Measurements from ENCODE around the gene CCR6. TPM values are rescaled to one million over a fixed set of nuclear protein-coding genes. Genes with fewer than 3 reads are reported as not detected.

CCR6 gene
- total and polyA plus RNA-seq, 2 donors, result 0.20 TPM; not detected in 1

DNA sequence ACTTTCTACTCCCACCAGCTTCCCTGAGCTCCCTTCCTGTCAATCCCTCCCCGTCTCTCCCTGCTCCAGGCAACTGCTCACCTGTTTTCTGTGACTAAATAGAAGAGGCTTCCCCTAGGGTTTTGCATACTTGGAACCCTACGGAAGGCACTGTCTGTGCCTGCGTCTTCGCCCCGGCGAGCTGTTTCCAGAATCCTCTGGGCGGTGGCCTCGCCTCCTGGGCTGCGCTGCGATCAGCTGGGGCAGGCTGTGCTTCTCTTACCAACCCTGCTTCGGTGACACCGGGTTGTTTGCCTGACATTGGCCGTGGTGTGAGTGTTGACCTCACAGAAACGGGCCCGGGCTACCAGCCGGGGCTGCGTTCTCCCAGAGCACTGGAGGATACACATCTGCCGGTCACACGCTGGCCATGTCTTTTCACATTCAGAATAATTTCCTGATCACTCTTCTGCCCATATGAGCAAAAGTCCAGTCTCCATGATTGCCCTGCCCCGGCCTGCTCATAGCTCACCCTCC is 29.4 kb upstream of the CCR6 start:
- H3K4me1 ChIP-seq (ENCODE audit: insufficient read depth), result no peaks in the 10 kb centered on the region
- no peak overlapping the region for H3K27ac ChIP-seq (ENCODE audit: low read depth)
- H3K4me3 ChIP-seq (ENCODE audit: low read depth, low read length), result no peak overlapping the region
- 96% methylated on average over 20 of the region's 20 CpGs for WGBS
- no peaks in the 10 kb centered on the region for H3K36me3 ChIP-seq (ENCODE audit: insufficient read depth)
- no peak for DNase-seq (ENCODE audit: extremely low spot score)

GRCh38 chr6:167093922-167094432 is 28.9 kb upstream of the CCR6 start:
- 78% methylated on average over 28 of the region's 28 CpGs for WGBS
- no peaks in the 10 kb centered on the region for H3K4me1 ChIP-seq (ENCODE audit: insufficient read depth)
- H3K27ac ChIP-seq (ENCODE audit: low read depth), result no peak overlapping the region
- H3K4me3 ChIP-seq (ENCODE audit: low read depth, low read length), result no peak overlapping the region
- DNase-seq (ENCODE audit: extremely low spot score), result no peak
- H3K36me3 ChIP-seq (ENCODE audit: insufficient read depth), result no peaks in the 10 kb centered on the region

- Histone ChIP-seq H3K4me1 (ENCODE audit: insufficient read depth) (no peaks in the 10 kb centered on the region), H3K36me3 (ENCODE audit: insufficient read depth) (no peaks in the 10 kb centered on the region), H3K27ac (ENCODE audit: low read depth) (no peak overlapping the region), H3K4me3 (ENCODE audit: low read depth, low read length) (no peak overlapping the region)
- no peak for DNase-seq (ENCODE audit: extremely low spot score)
- WGBS, result 69% methylated on average over 12 of the region's 12 CpGs
Observed at GRCh38 chr6:167094436-167094819, 28.5 kb upstream of the CCR6 start.

- no peak for DNase-seq (ENCODE audit: extremely low spot score)
- 78% methylated on average over 4 of the region's 4 CpGs for WGBS
- Histone ChIP-seq H3K27ac (ENCODE audit: low read depth) (no peak overlapping the region), H3K4me3 (ENCODE audit: low read depth, low read length) (no peak overlapping the region), H3K4me1 (ENCODE audit: insufficient read depth) (no peaks in the 10 kb centered on the region), H3K36me3 (ENCODE audit: insufficient read depth) (no peaks in the 10 kb centered on the region)
Observed at GRCh38 chr6:167094820-167095637, 27.9 kb upstream of the CCR6 start.

GRCh38 chr6:167095888-167096287 is 27.0 kb upstream of the CCR6 start:
- Histone ChIP-seq H3K36me3 (ENCODE audit: insufficient read depth) (no peaks in the 10 kb centered on the region), H3K4me3 (ENCODE audit: low read depth, low read length) (no peak overlapping the region), H3K4me1 (ENCODE audit: insufficient read depth) (no peaks in the 10 kb centered on the region), H3K27ac (ENCODE audit: low read depth) (no peak overlapping the region)
- WGBS, result 96% methylated on average over 2 of the region's 2 CpGs
- no peak for DNase-seq (ENCODE audit: extremely low spot score)

DNA sequence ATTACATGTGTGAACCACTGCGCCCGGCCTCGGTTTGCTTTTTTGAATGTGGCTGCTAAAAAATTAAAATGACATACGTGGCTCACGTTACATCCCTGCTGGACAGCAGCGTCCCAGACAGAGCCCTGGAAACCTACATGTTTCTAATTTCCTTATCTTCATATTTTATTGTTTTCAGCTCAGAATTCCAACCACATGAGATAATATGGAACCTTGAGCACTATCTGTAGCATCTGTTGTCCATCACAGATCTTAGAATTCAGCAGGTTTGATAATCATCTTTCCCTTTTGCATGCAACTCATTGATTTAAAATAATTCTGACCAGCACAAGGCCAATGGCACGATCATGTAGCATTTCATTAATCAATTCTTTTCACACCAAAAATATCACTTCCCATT is 25.9 kb upstream of the CCR6 start:
- no peak overlapping the region for H3K27ac ChIP-seq (ENCODE audit: low read depth)
- H3K4me3 ChIP-seq (ENCODE audit: low read depth, low read length), result no peak overlapping the region
- no peaks in the 10 kb centered on the region for H3K4me1 ChIP-seq (ENCODE audit: insufficient read depth)
- 76% methylated on average over 7 of the region's 7 CpGs for WGBS
- no peaks in the 10 kb centered on the region for H3K36me3 ChIP-seq (ENCODE audit: insufficient read depth)
- DNase-seq (ENCODE audit: extremely low spot score), result no peak

DNA sequence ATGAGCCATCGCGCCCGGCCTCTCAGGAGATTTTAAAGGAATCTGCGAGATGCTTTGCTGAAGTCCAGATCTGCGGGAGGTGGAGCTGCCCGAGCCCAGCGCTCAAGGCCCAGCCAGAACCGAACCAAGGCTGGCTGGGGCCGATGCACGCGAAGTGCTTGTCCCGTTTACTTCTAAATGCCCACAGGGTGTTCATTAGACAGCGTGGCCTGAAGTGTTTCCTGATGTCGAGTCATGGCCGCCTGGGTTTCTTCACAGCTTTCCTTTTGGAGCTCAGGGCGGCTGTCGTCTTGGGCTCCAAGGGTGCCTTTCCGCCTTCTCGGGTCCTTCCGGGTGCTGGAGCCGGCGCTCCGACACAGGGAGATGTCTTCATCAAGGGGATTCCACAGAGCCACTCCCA is 25.1 kb upstream of the CCR6 start:
- no peak overlapping the region for H3K27ac ChIP-seq (ENCODE audit: low read depth)
- DNase-seq (ENCODE audit: extremely low spot score), result no peak
- WGBS, result 94% methylated on average over 23 of the region's 23 CpGs

DNA sequence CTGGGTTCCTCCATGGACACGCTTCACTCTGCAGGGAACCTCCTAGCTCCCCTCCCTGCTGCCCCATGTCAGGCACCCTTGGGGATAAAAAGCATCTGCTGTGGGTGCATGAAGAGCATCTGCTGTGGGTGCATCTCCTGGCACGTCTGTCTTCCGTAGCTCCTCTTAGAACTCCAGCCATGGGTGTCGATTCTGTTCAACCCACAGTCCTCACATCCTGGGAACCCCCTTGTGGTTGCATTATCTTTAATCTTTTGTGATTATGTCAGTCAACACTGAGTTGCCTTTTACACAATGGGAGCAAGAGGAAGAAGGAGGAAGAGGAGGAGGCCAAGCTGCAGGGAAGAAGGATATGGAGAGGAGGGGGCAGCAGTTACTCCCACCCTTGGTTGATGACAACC is 24.1 kb upstream of the CCR6 start:
- no peaks in the 10 kb centered on the region for H3K4me1 ChIP-seq (ENCODE audit: insufficient read depth)
- no peaks in the 10 kb centered on the region for H3K36me3 ChIP-seq (ENCODE audit: insufficient read depth)
- H3K27ac ChIP-seq (ENCODE audit: low read depth), result no peak overlapping the region
- WGBS, result 73% methylated on average over 4 of the region's 4 CpGs
- no peak overlapping the region for H3K4me3 ChIP-seq (ENCODE audit: low read depth, low read length)
- no peak for DNase-seq (ENCODE audit: extremely low spot score)

More for the DNA sequence above, 25.1 kb upstream of the CCR6 start:
- H3K4me3 ChIP-seq (ENCODE audit: low read depth, low read length), result no peak overlapping the region
- no peaks in the 10 kb centered on the region for H3K4me1 ChIP-seq (ENCODE audit: insufficient read depth)
- no peaks in the 10 kb centered on the region for H3K36me3 ChIP-seq (ENCODE audit: insufficient read depth)

DNA sequence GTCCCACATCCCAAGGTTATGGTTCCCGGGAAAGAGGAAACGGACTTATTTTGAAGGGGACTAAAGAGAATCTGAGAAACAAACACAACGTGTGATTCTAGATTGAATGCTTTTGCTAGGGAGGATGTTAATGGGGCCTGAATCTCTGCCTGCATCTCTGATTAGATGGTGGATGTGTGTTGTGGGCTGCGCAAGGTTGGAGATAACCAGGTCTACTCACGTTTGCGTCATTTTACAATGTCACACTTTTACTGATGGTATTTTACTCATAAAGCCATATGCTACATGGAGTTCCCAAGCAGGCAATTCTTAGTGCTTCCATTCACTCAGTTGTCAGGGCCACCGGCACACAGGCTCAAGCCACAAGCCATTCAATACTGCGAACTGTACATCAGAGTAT is 23.2 kb upstream of the CCR6 start:
- Histone ChIP-seq H3K4me3 (ENCODE audit: low read depth, low read length) (no peak overlapping the region), H3K4me1 (ENCODE audit: insufficient read depth) (no peaks in the 10 kb centered on the region), H3K27ac (ENCODE audit: low read depth) (no peak overlapping the region), H3K36me3 (ENCODE audit: insufficient read depth) (no peaks in the 10 kb centered on the region)
- WGBS, result 90% methylated on average over 8 of the region's 8 CpGs
- no peak for DNase-seq (ENCODE audit: extremely low spot score)

GRCh38 chr6:167100241-167100674 is 22.6 kb upstream of the CCR6 start:
- 75% methylated on average over 10 of the region's 10 CpGs for WGBS

GRCh38 chr6:167102318-167102717 is 20.6 kb upstream of the CCR6 start:
- H3K4me3 ChIP-seq (ENCODE audit: low read depth, low read length), result no peak overlapping the region
- H3K4me1 ChIP-seq (ENCODE audit: insufficient read depth), result no peaks in the 10 kb centered on the region
- no peaks in the 10 kb centered on the region for H3K36me3 ChIP-seq (ENCODE audit: insufficient read depth)
- DNase-seq (ENCODE audit: extremely low spot score), result no peak
- WGBS, result 71% methylated on average over 4 of the region's 4 CpGs
- H3K27ac ChIP-seq (ENCODE audit: low read depth), result no peak overlapping the region

More at GRCh38 chr6:167100241-167100674, 22.6 kb upstream of the CCR6 start:
- no peak overlapping the region for H3K4me3 ChIP-seq (ENCODE audit: low read depth, low read length)
- H3K4me1 ChIP-seq (ENCODE audit: insufficient read depth), result no peaks in the 10 kb centered on the region
- H3K27ac ChIP-seq (ENCODE audit: low read depth), result no peak overlapping the region
- no peaks in the 10 kb centered on the region for H3K36me3 ChIP-seq (ENCODE audit: insufficient read depth)
- no peak for DNase-seq (ENCODE audit: extremely low spot score)

DNA sequence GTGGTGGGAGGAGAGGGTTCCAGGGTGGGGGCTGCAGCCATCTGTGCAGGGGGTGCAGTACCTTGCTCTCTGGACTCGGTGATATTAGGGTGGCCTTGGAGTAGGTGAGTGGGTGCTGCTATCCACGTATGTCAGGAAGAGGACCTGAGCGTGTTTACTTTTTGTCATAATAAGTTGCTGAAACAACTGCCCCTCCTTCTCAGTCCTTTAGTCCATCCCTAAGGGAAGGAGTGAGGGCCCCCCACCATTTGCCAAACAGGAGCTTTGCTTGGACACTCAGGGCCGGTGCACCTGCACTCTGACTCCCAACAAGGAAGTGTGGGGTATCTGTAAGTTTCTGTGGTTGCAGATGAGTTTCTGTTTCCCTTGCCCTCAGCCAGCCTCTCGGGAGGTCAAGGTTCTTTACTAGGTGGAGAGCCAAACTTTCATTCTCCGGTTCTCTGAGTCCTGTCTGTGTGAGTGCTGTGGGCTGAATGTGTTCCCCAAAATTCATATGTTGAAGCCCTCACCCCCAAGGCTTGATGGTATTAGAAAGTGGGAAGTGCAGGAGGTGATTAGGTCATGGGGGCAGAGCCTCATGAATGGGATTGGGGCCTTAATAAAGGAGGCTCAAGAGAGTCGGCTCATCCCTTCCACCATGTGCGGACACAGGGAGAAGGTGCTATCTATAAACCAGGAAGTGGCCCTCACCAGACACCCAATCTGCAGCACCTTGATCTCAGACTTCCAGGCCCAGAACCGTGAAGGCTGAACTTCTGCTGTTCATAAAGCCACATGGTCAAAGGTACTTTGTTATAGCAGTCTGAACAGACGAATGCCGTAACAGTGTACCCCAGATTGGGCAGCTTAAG is 19.6 kb upstream of the CCR6 start:
- Histone ChIP-seq H3K27ac (ENCODE audit: low read depth) (no peak overlapping the region), H3K4me3 (ENCODE audit: low read depth, low read length) (no peak overlapping the region), H3K36me3 (ENCODE audit: insufficient read depth) (no peaks in the 10 kb centered on the region), H3K4me1 (ENCODE audit: insufficient read depth) (no peaks in the 10 kb centered on the region)
- 89% methylated on average over 11 of the region's 11 CpGs for WGBS
- DNase-seq (ENCODE audit: extremely low spot score), result no peak

GRCh38 chr6:167104388-167104787 is 18.5 kb upstream of the CCR6 start:
- no peak overlapping the region for H3K27ac ChIP-seq (ENCODE audit: low read depth)
- no peaks in the 10 kb centered on the region for H3K4me1 ChIP-seq (ENCODE audit: insufficient read depth)
- no peaks in the 10 kb centered on the region for H3K36me3 ChIP-seq (ENCODE audit: insufficient read depth)
- H3K4me3 ChIP-seq (ENCODE audit: low read depth, low read length), result no peak overlapping the region
- no peak for DNase-seq (ENCODE audit: extremely low spot score)
- WGBS, result 93% methylated on average over 3 of the region's 3 CpGs

All from urinary bladder (tissue), 4 donors.